SKM-1 treated with dmso at 0.1 percent for 144 hours (cell line): Measurements from ENCODE around the gene SORBS1.
"Not testable (repeated sequence)": the region's sequence is repeated elsewhere in the genome, so short reads cannot be mapped to it uniquely, and the experiment has no call there.

ENCODE experiments used
- DNase-seq: peaks from one replicate; lab custom pipeline; 2025; ENCODE audit not compliant: unreplicated experiment; lab: John Stamatoyannopoulos, UW

The SORBS1 gene

GRCh38 chr10:95356190-95356955, 204.8 kb downstream of the SORBS1 start:
- no peak for DNase-seq

GRCh38 chr10:95355301-95355700, 205.9 kb downstream of the SORBS1 start:
- no peak for DNase-seq

- no peak for DNase-seq
Observed at GRCh38 chr10:95354110-95354509, 207.1 kb downstream of the SORBS1 start.

- DNase-seq: no peak
Observed at GRCh38 chr10:95353123-95353522, 208.0 kb downstream of the SORBS1 start.

- no peak for DNase-seq
Observed at GRCh38 chr10:95352684-95353083, 208.5 kb downstream of the SORBS1 start.

GRCh38 chr10:95350830-95351228, 210.3 kb downstream of the SORBS1 start:
- DNase-seq: no peak

- DNase-seq: peak; percentile 67
Observed at GRCh38 chr10:95350219-95350829, 210.8 kb downstream of the SORBS1 start.

GRCh38 chr10:95347402-95347766, 213.8 kb downstream of the SORBS1 start:
- not testable (repeated sequence) for DNase-seq

GRCh38 chr10:95346715-95347401, 214.3 kb downstream of the SORBS1 start:
- no peak for DNase-seq

GRCh38 chr10:95343573-95343972, 217.6 kb downstream of the SORBS1 start:
- no peak for DNase-seq

GRCh38 chr10:95341716-95342130, 219.4 kb downstream of the SORBS1 start:
- no peak for DNase-seq

- no peak for DNase-seq
Observed at GRCh38 chr10:95339863-95340262, 221.3 kb downstream of the SORBS1 start.

- no peak for DNase-seq
Observed at GRCh38 chr10:95337423-95338160, 223.6 kb downstream of the SORBS1 start.

- no peak for DNase-seq
Observed at GRCh38 chr10:95336702-95337101, 224.5 kb downstream of the SORBS1 start.

- no peak for DNase-seq
Observed at GRCh38 chr10:95335933-95336699, 225.1 kb downstream of the SORBS1 start.

- no peak for DNase-seq
Observed at GRCh38 chr10:95334805-95335144, 226.4 kb downstream of the SORBS1 start.

GRCh38 chr10:95333997-95334804, 227.0 kb downstream of the SORBS1 start:
- no peak for DNase-seq

GRCh38 chr10:95332666-95333249, 228.4 kb downstream of the SORBS1 start:
- DNase-seq: no peak

- DNase-seq: no peak
Observed at GRCh38 chr10:95331596-95332130, 229.5 kb downstream of the SORBS1 start.
